Measurements from ENCODE around the gene OSCAR.
A peak's percentile ranks its signal among the peaks of the same experiment; 100 is the strongest.

OSCAR gene

DNA sequence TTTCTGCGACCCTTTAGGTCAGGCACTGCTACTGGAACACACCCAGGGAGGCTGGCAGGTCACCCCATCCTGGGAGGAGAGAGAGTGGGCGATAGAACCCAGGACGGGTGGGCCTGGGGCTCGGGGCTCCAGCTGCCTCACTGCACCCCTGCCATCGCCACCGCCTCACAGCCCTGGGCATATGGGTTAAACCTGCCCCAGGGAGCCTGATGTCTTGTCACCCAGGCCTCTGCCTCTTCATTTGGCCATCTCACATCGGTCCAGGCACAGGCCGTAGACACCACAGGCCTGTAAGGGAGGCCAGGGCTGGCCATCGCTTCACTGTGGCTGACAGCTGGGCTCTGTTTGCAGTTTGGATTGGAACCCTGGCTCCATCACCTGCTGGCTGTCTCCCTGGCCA lies 25.1 kb upstream of the OSCAR start:
- TF ChIP-seq, protein P1, sequence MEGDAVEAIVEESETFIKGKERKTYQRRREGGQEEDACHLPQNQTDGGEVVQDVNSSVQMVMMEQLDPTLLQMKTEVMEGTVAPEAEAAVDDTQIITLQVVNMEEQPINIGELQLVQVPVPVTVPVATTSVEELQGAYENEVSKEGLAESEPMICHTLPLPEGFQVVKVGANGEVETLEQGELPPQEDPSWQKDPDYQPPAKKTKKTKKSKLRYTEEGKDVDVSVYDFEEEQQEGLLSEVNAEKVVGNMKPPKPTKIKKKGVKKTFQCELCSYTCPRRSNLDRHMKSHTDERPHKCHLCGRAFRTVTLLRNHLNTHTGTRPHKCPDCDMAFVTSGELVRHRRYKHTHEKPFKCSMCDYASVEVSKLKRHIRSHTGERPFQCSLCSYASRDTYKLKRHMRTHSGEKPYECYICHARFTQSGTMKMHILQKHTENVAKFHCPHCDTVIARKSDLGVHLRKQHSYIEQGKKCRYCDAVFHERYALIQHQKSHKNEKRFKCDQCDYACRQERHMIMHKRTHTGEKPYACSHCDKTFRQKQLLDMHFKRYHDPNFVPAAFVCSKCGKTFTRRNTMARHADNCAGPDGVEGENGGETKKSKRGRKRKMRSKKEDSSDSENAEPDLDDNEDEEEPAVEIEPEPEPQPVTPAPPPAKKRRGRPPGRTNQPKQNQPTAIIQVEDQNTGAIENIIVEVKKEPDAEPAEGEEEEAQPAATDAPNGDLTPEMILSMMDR (IDR thresholded peaks at IDR 0.05; ENCODE audit: insufficient read depth, low read depth, low read length, missing control alignments): no peak
- no peak overlapping the region for H3K4me3 ChIP-seq (ENCODE audit: low read depth, low read length)
- no peak for DNase-seq (ENCODE audit: low read depth)

DNA sequence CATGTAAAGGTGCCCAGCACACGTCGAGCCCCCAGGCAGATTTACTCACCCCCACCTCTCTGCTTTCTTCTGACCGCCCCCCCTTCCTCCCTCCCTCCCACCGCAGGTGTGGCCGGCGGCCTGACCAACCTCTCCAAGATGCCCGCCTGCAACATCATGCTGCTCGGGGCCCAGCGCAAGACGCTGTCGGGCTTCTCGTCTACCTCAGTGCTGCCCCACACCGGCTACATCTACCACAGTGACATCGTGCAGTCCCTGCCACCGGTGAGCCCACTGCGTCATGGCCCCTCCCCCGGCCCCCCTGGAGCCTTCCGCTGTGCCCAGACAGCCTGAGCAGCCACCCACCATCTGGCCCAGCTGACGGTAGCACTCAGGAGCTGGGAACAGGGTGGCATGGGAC lies 23.8 kb upstream of the OSCAR start:
- H3K4me3 ChIP-seq (ENCODE audit: low read depth, low read length): no peak overlapping the region
- no peak for DNase-seq (ENCODE audit: low read depth)
- TF ChIP-seq, protein P1 (IDR thresholded peaks at IDR 0.05; ENCODE audit: insufficient read depth, low read depth, low read length, missing control alignments): no peak

DNA sequence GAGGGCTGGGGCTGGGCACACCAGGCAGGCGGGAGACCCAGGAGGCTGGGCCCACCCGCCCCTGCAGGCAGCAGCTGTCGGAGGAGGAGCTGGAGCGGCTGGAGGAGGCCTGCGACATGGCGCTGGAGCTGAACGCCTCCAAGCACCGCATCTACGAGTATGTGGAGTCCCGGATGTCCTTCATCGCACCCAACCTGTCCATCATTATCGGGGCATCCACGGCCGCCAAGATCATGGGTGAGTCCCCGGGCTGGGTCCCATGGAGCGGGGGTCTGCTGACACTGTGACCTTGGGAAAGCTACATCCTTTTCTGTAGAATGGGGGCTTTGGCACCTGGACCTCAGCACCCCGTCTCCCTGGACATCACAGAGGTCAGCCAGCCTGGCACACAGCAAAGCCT lies 23.1 kb upstream of the OSCAR start:
- no peak overlapping the region for H3K4me3 ChIP-seq (ENCODE audit: low read depth, low read length)
- no peak for DNase-seq (ENCODE audit: low read depth)

DNA sequence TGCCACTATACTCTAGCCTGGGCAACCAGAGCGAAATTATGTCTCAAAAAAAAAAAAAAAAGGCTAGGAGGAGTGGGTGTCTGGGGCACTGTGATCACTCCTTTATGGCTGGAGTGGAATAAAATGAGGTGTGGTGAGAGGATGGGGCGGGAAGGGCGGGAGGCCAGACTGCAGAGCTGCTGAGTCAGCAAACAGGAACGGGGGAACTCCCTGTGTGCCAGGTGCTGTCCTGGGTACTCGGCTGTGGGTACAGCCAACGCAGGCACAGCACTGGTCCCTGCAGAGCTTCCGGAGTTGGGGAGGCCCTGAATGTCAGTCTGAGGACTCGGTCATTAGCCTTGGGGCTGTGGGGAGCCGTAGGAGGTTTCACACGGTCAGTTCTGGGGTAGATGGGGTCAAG lies 20.7 kb upstream of the OSCAR start:
- no peak for DNase-seq (ENCODE audit: low read depth)

More for the DNA sequence above, 23.1 kb upstream of the OSCAR start:
- TF ChIP-seq, protein P1 (IDR thresholded peaks at IDR 0.05; ENCODE audit: insufficient read depth, low read depth, low read length, missing control alignments): no peak

DNA sequence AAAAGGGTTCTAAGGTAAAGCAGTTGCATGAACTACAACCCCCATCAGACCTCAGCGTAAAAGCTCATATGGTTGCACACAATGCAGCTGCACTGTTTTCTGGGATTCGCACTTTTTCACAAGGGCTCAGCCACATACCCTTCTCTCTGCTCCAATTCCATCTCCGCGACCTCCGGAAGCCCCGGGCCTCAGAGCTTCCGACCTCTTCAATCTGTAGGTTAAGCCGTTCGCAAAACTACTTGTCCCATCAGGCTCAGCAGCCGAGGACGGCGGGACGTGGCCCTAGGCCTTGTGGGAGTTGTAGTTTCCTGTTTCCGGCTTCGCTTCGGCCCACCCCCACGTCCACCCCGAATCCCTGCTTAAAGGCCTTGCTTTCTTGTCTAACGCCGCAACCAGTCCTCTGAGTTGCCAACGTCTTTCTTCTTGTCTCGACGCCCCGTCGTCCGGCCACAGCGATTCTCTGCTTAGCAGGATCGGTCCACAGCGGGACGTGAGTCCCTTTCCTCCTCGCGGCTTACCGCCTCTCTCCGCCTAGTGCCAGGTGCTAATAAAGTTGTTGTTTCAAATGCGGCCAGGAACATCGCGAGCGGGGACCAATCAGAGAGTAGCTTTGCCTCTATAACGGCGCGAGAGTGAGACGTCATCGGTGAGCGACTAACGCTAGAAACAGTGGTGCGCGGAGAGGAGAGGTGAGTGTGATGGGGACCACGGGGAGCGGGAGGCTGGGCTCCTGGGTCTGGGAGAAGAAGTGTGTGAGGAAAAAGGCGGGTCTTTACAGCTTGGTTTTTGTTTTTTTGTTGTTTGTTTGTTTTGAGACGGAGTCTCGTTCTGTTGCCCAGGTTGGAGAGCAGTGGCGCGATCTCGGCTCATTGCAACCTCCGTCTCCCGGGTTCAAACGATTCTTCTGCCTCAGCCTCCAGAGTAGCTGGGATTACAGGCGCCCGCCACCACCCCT lies 14.8 kb upstream of the OSCAR start, which contains the start of the genes PRPF31 and TFPT:
Gene PRPF31, plus strand, starts transcription at position 646 of the 955 bp plus-strand sequence. CDS start 2,525 bp downstream, outside the sequence.
Gene TFPT, minus strand, starts transcription at position 549 of the 955 bp plus-strand sequence. Its CDS starts 388 bp downstream, at position 161.
- TF ChIP-seq, protein P1 (IDR thresholded peaks at IDR 0.05; ENCODE audit: insufficient read depth, low read depth, low read length, missing control alignments): no peak
- peak within 1 kb of the TSS; percentile 76 for H3K4me3 ChIP-seq (ENCODE audit: low read depth, low read length)
- DNase-seq (ENCODE audit: low read depth): peak; percentile 98

More for the DNA sequence above, 20.7 kb upstream of the OSCAR start:
- no peak overlapping the region for H3K4me3 ChIP-seq (ENCODE audit: low read depth, low read length)
- TF ChIP-seq, protein P1 (IDR thresholded peaks at IDR 0.05; ENCODE audit: insufficient read depth, low read depth, low read length, missing control alignments): no peak

DNA sequence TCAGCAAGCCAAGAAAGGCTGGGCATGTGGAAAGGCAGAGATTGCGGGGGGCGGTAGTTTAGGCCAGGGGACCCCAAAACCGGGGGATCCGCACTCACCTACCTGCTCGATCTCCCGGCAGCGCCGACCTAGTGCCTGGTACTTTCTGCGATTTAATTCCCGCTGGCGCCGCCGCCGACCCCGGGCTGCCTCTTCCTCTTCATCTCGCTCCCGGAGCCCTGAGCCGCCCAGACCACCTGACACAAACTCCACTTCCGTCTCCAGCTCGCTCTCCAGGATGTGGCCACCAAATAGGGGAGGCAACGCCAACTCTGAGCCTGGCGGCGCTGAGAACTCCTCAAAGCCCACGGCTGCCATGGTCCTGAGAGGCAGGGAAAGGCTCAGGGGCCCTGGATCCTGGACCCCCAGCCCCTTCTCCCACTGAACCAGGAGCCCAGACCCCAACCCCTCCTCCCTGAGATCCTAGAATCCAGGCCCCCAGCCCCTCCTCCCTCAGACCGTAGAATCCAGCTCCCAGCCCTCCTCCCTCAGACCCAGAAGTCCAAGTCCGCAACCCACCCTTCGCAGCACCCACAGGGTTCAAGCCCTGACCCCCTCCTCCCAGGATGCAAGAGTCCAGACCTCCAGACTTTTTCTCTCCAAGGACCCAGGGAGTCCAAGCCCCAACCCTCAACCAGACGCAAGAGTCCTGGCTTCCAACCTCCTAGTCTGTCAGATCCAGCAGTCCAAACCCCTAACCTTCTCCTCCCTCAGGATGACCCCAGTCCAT lies 13.9 kb upstream of the OSCAR start:
- DNase-seq (ENCODE audit: low read depth): peak; percentile 72
- H3K4me3 ChIP-seq (ENCODE audit: low read depth, low read length): peak overlapping the region; percentile 76
- TF ChIP-seq, protein P1 (IDR thresholded peaks at IDR 0.05; ENCODE audit: insufficient read depth, low read depth, low read length, missing control alignments): no peak

All from GM12865 (cell line).